ENCODE results near the gene CYB561D1.

CYB561D1 gene

GRCh38 chr1:109493227-109493626 lies 667 bp upstream of the CYB561D1 start:
- H3K4me3 ChIP-seq (ENCODE audit: low read depth, low read length), result no peak overlapping the region
- TF ChIP-seq CTCF (IDR thresholded peaks at IDR 0.05; ENCODE audit: low read depth, low read length, missing control alignments), result no peak
- DNase-seq (ENCODE audit: low read depth), result no peak

- no peak for DNase-seq (ENCODE audit: low read depth)
- H3K4me3 ChIP-seq (ENCODE audit: low read depth, low read length), result no peak overlapping the region
- TF ChIP-seq CTCF (IDR thresholded peaks at IDR 0.05; ENCODE audit: low read depth, low read length, missing control alignments), result no peak
Observed at GRCh38 chr1:109495738-109496137, 1.8 kb downstream of the CYB561D1 start.

- TF ChIP-seq CTCF (IDR thresholded peaks at IDR 0.05; ENCODE audit: low read depth, low read length, missing control alignments), result no peak
- no peak overlapping the region for H3K4me3 ChIP-seq (ENCODE audit: low read depth, low read length)
- no peak for DNase-seq (ENCODE audit: low read depth)
Observed at GRCh38 chr1:109497449-109498160, 3.7 kb downstream of the CYB561D1 start.

GRCh38 chr1:109498161-109498801 lies 4.4 kb downstream of the CYB561D1 start:
- H3K4me3 ChIP-seq (ENCODE audit: low read depth, low read length), result no peak overlapping the region
- DNase-seq (ENCODE audit: low read depth), result no peak
- peak; percentile 65 for TF ChIP-seq CTCF (IDR thresholded peaks at IDR 0.05; ENCODE audit: low read depth, low read length, missing control alignments)

- H3K4me3 ChIP-seq (ENCODE audit: low read depth, low read length), result no peak overlapping the region
Observed at GRCh38 chr1:109499081-109499480, 5.2 kb downstream of the CYB561D1 start.

GRCh38 chr1:109499661-109500536 lies 6.0 kb downstream of the CYB561D1 start:
- no peak for DNase-seq (ENCODE audit: low read depth)
- peak; percentile 66 for TF ChIP-seq CTCF (IDR thresholded peaks at IDR 0.05; ENCODE audit: low read depth, low read length, missing control alignments)
- H3K4me3 ChIP-seq (ENCODE audit: low read depth, low read length), result no peak overlapping the region

More at GRCh38 chr1:109499081-109499480, 5.2 kb downstream of the CYB561D1 start:
- DNase-seq (ENCODE audit: low read depth), result no peak
- no peak for TF ChIP-seq CTCF (IDR thresholded peaks at IDR 0.05; ENCODE audit: low read depth, low read length, missing control alignments)

Data from GM12864 (cell line).